Stimulated activated CD4-positive, alpha-beta T cell treated with anti-CD3 and anti-CD28 coated beads, Interleukin-4, amount 100 ng/mL, for 48 hours (primary cell): ENCODE data around the gene GRM4.
"Not testable (repeated sequence)": the region's sequence is repeated elsewhere in the genome, so short reads cannot be mapped to it uniquely, and the experiment has no call there.

ENCODE experiments used
- DNase-seq, 2 donors: peaks; one replicate each; pipeline ENCODE4 v3.0.0-alpha.2; 2020; ENCODE audit warnings: low read depth in 2 of 2

The GRM4 gene

DNA sequence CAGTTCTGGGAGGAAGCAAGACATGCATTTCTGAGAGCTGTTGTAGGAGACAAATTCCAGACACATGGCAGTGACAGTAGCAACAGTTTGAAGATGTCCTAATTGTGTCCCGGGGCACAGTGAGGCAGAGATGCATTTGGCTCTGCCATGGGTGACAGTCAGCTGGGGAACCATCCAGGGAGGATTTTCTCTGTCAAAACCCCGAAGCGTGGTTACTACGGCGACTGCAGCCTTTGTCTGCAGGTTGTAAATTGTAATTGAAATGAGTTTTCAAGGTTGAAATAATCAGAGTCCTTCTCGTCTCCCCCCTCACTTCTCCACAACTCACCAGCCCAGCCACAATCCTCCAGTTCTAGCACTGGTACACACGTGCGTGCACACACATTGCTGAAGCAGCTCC, 100.1 kb downstream of the GRM4 start:
- DNase-seq: no peak

DNA sequence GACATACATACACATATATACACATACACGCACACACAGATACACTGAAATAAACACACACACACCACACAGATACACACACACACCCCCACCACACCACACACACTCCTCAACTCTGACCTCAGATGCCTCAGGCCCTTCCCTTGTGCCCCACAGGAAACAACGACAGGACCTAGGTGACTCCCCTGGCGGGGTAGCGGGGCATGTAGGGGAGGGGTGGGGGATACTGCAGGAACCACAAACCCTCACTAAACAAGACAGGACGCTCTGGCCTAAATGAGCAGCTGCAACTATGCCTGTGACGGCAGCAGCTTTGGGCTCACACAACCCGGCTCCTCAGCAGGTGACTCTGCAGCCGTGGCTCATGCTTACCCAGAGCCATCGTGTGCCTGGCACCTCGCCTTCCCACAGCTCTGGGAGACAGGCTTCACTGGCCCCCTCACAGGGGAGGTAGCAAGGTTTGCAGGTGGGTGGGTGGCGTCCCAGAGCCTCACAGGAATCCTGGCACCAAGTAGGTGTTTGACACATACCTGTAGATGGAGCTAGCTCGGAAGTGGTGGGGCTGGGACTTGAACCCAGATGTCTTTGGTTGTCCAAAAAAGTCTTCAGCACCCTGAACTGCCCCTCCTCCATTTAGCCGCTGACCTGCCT, 100.8 kb downstream of the GRM4 start:
- no peak for DNase-seq

DNA sequence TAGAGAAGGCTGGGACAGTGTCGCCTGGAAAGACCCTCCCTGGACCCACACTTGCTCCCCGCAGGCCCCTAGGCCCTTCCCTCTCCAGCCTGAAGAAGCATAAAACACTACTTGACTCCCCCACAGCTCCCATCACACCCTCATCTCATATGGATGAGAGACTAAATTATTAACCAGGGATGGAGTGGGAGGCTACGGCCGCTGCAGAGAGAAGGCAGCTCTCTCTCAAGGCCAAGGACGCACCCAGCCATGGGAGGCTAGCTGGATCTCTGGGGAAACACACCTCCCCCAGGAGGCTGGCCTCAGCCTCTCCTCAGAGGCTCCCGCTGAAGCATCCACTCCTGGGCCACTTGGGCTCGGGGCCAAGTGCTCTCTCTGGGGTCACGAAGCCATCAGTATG, 102.5 kb downstream of the GRM4 start:
- no peak for DNase-seq

DNA sequence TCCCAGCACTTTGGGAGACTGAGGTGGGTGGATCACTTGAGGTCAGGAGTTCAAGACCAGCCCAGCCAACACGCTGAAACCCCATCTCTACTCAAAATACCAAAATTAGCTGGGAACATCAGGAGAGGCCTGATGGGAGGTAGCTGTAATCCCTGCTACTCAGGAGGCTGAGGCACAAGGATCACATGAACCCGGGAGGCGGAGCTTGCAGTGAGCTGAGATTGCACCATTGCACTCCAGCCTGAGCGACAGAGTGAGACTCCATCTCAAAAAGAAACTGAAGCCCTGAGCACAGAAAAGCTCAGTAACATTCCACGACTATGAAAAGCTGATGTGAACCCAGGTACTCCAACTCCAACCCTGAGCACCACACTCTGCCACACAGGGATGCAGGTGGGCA, 103.9 kb downstream of the GRM4 start:
- not testable (repeated sequence) for DNase-seq

- DNase-seq: no peak
These were observed 104.5 kb downstream of the GRM4 start for GRCh38 chr6:34041385-34041784.

DNA sequence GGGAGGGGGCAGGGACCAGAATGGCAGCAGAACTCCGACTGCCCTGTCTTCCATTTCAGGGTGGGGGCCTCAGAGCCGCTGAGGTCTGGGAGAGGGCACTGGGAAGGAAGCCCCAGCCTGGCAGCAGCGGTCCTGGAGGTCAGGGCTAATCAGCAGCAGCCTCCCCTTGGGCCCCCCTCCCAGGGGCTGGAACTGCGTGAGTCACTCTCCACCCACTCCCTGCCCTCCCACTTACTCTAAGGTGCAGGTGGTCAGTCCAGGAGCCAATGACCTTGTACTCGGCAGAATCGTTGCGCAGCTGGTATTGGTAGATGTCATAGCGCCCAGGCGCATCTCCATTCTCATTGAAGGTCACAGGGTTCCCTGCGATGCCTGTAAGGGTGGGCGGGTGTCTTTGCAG, 105.9 kb downstream of the GRM4 start:
- DNase-seq: no peak

GRCh38 chr6:34037151-34037550, 108.7 kb downstream of the GRM4 start:
- DNase-seq: no peak

- no peak for DNase-seq
These were observed 109.4 kb downstream of the GRM4 start for GRCh38 chr6:34036357-34037069.

DNA sequence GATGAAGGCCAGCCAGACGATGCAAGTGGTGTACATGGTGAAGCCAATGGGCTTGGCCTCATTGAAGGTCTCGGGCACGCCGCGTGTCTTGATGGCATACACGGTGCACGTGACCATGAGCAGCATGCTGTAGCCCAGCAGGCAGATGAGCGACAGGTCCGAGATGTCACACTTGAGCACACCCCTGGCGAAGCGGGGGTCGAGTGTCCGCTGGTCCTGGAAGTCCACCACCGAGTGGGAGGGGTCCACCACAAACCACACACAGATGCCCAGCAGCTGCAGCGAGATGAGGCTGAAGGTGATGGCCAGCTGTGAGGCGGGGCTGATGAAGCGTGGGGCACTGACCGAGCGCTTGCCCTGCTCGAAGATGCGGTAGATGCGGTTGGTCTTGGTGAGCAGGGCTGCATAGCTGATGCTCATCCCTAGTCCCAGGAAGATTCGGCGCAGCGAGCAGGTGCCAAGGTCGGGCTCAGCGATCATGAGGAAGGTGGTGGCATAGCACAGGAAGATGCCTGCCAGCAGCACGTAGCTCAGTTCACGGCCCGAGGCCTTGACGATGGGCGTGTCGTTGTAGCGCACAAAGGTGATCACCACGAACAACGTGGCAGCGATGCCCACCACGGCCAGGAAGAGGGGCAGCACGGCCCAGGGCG, 110.1 kb downstream of the GRM4 start:
- no peak for DNase-seq

DNA sequence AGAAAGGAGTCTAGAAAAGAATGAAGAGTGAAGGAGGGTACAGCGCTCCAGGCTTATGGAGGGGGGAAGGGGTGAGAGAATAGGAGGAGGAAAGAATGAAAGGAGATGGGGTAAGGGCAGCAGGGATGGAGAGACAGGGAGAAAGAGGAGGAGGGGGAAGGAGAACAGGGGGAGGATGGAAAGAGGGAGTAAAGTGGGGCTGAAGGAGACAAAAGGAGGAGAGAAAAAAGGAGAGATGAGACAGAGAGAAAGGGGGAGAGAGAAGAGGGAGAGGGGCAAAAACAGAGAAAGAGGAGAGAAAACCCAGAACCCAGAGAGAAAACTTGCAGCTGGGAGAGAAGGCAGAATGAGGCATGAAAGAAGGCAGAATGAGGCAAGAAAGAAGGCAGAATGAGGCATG, 110.7 kb downstream of the GRM4 start:
- no peak for DNase-seq

DNA sequence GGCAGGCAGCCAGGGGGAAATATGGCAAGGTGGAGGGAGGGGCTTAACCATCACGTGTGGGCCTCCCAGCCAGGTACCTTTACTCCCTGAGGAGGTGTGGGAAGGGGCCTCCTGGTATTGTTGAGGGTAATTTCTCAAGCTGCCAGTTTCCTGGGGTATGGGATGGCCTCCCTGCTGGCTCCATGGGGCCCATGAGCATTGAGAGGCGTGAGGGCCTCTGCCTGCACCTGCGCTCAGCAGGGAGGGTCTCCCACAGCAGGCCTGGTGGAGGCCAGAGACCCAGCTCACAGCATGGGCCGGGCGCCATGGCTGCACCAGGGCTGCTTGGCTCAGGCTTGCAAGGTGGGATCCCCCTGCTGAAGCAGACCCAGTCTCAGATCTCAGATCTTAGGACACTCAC, 113.0 kb downstream of the GRM4 start:
- DNase-seq: no peak

GRCh38 chr6:34031625-34032383, 114.1 kb downstream of the GRM4 start:
- DNase-seq: no peak

- DNase-seq: no peak
These were observed 114.9 kb downstream of the GRM4 start for GRCh38 chr6:34030831-34031624.

- no peak for DNase-seq
These were observed 116.2 kb downstream of the GRM4 start for GRCh38 chr6:34029489-34030280.

GRCh38 chr6:34028691-34029360, 117.1 kb downstream of the GRM4 start:
- no peak for DNase-seq

GRCh38 chr6:34027939-34028441, 117.9 kb downstream of the GRM4 start:
- no peak for DNase-seq

DNA sequence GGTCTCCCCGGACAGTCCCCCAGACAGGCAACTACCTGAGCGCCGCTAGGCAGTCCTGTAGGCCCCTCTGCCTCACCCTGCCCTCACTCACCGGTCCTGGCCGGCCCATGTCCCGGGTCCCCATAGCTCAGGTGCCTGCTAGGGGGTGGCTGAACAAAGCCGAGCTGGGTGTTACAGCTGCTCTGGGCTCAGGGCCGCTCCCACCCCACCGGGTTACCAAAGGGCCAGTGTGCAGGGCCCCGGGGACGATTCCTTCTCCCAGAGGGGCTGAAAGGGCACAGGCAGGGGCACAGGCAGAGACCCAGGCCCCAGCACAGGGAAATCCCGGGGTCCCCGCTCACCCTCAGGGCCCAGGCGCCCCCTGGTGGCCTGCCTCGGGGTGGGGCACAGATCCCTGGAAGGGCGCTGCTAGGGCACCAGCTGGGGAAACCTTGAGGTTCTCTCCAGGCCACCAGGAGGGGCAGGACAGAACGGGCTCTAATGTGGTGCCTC, 118.4 kb downstream of the GRM4 start:
- peak; percentile 47 to 72 for DNase-seq

DNA sequence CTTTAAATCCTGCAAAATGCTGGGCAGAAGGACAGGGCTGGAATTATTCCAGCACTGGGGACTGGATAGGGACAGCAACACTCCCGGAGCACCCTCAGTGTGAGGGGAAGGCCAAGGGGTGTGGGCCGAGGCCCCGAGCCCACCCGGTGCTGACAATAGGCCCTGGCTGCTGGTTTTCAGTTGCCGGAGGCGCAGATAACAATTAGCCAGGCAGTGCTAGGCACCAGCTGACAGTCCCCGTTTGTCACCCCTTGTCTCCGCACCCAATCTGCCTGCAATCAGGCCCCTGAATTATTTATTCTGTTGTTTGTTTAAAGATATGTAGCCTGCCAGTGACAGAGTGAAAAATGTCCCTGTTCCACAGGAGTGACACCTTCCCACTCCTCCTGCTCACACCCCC, 120.0 kb downstream of the GRM4 start:
- no peak for DNase-seq

DNA sequence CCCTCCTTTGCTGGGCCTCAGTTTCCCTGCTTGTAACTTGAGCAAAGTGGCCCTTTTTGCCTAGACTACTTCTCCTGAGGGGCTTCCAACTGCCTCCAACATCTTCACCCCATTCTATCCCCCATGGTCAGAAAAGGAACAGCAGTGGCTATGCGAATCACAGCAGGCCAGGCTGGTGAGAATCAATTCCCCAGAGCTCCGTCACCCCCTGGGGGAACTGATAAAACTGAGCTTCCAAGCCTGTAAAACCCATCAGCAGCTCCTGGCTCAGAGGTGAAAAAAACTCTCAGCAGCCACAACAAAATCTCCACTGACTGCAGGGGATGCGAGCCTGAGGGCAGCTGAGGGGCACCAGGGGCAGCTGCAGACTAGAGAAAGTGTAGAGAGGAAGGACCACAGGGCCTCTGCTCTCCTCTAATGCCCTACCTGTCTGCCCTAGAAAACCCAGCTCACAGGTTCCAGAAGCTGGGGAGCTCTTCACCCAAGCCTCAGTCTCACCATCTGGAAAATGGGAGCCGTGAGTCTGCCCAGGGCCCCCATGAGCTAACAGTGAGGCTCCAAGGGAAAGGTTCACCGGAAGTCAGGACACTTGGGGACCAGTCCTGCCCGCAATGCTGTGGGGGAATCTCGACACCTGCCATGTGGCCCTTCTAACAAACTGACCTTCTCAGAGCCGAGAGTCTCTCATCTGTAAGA, 120.6 kb downstream of the GRM4 start:
- no peak for DNase-seq
